Ureter (tissue), 1 donor: ENCODE data around the gene KIFAP3. TPM values are rescaled to one million over a fixed set of nuclear protein-coding genes. Genes with fewer than 3 reads are reported as not detected.
"Not testable (repeated sequence)": the region's sequence is repeated elsewhere in the genome, so short reads cannot be mapped to it uniquely, and the experiment has no call there.

Experiments
- DNase-seq: peaks from one replicate; pipeline ENCODE4 v3.0.0-alpha.2; 2020; ENCODE audit warnings: low spot score
- total RNA-seq: library from RNA; stranded (reverse); gene quantifications from one replicate; pipeline ENCODE4 v1.2.4, GENCODE V29; 2023
- donor health status: DM: yes; HTN: yes; CAD: no.

KIFAP3 gene
- total RNA-seq, 1 donor from 2014 or later: 25.9 TPM

DNA sequence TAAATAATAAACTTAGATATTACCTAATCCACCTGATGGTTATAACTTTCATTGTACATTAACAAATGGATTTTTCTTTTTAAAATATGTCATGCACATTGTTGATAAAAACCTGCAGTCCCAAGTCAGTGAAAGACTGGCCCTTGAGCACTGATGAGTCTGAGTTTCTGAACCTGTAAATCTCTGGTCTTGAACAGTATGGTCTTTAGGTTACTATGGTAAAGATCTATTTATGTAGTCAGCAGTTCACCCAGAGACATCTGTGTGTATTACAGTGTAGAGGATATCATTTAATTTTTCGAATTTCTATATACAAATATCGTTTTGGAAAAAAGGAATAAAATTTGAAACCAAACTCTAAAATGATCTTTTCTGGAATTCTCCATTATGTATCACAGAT lies 150.4 kb downstream of the KIFAP3 start:
- DNase-seq: no peak

DNA sequence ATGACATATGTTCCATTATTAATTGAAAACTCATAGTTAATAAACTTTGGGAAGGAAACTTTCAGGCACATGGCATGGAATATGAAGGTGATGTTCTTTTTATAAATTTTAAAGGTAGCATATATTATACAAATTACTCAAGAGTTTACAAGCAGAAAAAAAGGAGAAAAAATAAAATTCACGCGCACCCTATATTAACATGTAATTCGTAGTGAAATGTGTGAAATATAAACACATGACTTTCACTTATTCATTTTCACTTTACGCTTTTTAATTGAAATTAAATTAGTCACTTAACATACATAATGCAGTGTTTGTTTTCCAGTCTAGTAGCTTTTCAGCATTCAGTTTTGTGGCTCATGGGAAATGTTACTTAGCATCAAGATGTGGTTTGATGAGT lies 153.4 kb downstream of the KIFAP3 start:
- no peak for DNase-seq

GRCh38 chr1:169918927-169919326 lies 155.6 kb downstream of the KIFAP3 start:
- DNase-seq: no peak

- not testable (repeated sequence) for DNase-seq
Observed at GRCh38 chr1:169918220-169918619, 156.3 kb downstream of the KIFAP3 start.

DNA sequence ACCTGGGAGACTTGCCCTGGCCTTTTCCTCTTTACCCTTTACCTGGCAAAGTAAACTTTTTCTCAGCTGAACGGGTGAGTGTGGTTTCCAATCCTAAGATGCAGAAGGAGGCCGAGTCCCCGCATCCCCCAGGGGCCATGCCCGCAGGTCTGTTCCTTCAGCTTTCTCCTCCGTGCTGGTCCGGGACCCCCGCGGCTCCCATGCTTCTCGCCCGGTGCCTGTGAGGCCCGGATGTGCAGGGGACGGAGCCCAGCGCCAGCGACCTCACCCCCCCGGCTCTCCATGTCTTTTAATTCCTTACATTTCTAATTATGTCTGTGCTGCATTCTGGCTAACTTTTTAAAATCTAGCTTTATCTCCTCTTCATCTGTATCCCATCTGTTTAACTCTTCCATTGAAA lies 159.3 kb downstream of the KIFAP3 start:
- DNase-seq: no peak

GRCh38 chr1:169914531-169914930 lies 160.0 kb downstream of the KIFAP3 start:
- DNase-seq: no peak

DNA sequence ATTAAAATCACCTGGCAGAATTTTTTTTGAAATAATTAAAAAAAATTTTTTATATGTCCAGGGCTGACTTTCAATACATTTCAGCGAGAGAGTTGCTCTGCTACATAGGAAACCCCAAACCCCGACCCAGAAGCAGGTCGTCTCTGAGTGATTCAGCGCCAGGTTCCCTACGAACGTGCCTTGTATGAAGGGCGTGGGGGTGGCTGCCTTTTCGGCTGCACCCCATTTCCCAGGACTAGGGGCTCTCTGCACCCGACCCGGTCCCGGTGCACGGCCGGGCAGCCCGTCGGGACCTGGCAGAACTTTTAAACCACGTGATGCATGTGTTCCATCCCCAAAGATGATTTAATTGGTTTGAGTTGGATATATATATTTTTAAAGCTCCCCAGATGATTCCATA lies 165.0 kb downstream of the KIFAP3 start:
- DNase-seq: no peak

GRCh38 chr1:169906938-169907337 lies 167.6 kb downstream of the KIFAP3 start:
- DNase-seq: no peak

DNA sequence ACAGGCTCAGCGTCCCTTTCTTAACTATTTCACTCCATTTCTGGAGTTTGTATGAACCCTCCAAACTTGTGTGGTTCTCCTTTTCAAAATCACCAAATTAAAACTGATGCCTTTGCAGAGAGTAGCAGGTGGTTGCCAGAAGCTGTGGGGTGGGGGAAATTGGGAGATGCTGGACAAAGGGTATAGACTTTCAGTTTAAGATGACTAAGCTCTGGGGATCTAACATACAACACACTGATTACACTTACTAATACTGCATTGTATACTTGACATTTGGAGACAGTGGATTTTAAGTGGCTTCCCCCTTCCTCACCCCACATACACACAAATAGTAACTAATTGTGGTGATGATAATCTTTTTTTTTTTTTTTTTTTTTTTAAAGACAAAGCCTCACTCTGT lies 169.7 kb downstream of the KIFAP3 start:
- DNase-seq: no peak

DNA sequence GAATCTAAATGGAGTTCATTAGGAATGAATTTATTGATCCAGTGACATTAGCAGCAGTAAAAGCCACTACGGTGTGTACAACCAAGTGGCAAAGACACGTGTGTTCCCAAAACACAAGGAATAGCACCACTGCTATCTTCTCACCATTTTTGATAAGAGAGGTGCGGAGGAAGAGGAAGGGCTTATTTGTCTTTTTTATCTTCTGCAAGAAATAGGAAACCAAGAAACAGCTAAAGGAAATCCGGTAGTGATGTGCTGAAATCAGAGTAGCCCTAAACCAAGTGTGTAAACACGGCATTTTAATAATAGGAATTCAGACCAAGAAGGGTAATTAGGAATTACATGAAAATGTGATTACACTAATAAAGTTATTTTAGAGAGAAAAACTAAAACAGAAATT lies 171.7 kb downstream of the KIFAP3 start:
- no peak for DNase-seq

DNA sequence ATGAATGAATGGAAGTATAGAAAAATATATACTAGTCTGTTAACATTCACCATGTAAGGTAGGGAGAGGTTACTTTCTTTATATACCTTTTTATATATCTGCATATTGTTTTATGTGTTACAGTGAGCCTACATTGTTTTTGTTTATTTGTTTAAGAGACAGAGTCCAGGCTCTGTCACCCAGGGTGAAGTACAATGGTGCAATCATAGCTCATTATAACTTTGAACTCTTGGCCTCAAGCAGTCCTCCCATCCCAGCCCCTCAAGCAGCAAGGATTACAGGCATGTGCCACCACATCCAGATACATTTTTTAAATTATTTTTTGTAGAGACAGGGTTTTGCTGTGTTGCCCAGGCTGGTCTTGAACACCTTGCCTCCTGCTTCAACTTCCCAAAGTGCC lies 173.4 kb downstream of the KIFAP3 start:
- no peak for DNase-seq

- no peak for DNase-seq
Observed at GRCh38 chr1:169900571-169900970, 173.9 kb downstream of the KIFAP3 start.

DNA sequence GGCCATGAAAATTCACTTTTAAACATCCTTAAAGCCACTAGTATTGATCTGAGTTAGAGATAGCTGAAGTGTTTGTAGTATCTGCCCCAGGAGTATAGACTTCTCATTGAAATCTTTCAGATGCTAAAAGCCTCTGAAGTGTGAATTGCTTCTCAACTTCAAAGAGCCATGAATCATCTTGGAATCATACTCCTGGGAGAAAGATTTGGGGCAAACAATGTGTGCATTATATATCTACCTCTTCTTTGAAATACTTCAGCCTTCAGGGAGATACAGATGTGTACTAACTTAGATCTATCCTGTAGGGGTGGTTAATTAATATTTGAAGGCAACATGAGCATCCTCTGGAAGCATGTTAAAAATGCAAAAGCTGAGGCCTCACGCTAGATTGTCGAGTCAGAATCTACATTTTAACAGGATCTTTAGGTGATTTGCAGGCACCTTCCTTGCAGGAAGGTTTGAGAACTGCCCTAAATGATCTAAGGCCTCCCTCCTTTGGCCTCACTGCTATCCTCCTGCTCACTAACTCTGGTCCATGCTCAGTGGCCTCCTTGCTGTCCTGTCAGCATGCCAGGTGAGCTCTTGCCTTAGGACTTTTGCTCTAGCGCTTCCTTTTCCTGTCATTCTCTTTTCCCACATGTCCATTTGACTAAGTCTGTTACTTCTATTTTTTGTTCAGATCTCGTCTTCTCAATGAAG lies 174.8 kb downstream of the KIFAP3 start:
- DNase-seq: no peak

DNA sequence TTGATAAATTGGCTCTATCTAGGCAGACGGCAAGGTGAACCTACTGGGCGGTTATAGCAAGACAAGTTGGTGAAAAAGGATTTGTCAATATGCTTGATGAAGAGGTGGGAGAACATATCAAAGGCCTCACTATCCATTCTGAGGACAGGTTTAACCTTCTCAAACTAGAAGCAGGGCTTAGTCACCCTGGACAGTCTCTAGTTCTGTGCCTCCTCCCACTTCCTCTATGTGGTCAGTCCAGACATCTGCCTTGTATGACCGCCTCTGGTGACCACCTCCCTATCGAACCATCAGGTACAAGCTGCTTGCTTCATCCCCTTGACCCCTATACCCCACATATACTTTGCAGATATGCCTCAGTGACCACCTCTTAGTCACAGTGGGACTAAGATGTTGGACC lies 178.5 kb downstream of the KIFAP3 start:
- no peak for DNase-seq

DNA sequence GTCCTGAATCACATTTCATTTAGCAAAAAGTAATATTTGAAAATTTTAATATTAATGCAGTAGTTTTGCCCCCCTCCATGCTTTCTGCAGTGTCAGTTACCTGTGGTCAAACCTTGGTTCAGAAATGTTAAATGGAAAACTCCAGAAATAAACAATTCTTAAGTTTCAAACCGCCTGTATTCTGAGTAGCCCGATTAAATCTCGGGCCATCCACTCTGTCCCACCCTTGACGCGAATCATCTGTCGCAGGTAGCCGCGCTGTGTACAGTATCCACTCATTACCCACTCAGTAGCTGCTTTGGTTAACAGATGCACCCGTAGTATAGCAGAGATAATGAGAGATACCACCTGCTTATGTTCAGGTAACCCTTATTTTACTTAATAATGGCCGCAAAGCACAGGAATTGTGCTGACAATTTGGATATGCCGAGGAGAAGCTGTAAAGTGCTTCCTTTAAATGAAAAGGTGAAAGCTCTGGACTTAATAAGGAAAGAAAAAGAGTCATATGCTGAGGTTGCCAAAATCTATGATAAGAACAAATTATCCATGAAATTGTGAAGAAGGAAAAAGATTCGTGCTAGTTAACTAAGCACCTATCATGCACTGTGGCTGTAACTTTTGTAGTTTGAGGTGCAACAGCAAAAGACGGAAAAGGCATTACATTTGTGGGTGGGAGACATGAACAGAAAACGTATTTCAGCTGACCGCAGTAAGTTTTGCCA lies 179.9 kb downstream of the KIFAP3 start:
- no peak for DNase-seq

DNA sequence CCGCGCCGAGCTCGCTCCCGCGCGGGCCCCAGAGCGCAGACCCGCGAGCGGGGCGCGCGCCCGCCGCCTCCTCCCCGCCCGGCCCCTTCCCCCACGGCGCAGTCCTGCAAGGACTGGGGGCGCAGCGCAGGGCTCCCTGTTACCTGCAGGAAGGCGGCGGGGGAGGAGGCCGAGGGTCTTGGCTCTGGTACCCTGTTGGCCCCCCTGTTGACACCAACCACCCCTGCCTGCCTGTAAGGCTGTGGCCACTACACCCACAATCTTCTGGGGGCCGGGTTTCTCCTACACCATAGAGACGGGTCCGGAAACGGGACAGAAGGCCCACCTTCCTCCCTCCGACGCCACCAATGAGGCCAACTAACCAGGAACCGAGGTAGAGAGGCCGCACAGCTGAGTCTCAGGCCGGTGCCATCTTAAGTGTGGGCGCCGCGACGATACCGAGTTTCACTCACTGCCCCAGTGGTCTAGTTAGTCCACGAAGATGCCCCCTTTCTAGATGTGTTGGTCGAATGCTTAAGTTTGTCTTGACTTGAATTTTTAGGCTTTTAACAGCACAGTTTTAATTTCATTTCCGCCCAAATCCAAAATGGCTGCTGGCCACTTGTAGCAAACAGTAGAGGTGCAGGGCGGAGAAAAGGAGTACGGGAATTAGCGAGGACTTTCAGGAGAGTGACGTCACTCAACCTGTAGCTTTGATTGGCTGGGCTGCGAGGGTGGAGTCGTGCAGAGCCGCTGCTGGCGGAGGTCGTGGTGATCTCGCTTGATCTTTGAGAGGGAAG lies 180.7 kb downstream of the KIFAP3 start, which contains the start of gene SCYL3:
SCYL3 (minus strand) TSS at position 252 of the 779 bp plus-strand sequence. CDS start 5,056 bp downstream, outside the sequence.
- peak; percentile 95 for DNase-seq

DNA sequence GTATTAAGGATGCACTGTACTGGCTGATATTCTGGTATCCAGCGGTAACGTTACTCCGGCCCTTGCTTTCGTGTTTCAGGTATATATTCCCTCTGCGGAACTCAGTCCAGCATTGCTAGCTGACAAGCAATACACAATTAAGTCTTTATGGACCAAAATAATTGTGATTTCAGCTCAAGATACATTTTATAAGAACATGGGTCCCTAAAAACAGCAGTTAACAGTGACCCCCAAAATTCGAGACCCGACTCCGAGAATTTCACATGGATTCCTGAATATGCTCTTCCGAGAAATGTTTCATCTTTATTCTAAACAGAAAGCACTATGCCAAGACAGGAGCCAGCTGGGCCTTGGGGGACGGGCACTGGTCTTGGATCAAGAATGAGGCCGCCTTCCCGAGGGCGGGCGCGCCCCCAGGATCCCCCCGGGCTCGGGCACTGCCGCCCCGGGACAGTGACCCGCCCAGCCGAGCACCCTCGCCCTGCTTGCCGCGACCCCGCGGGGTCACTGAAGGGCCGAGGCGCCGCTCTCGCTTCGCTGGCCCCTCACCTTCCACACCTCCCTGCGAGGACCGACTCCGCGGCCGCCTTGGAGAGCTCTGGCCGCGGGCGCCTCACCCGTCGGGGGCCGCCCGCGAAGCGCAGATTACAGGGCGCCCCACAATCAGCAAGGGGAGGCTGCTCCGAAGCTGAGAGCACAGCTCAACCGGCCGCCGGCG lies 181.4 kb downstream of the KIFAP3 start:
- peak; percentile 58 for DNase-seq

DNA sequence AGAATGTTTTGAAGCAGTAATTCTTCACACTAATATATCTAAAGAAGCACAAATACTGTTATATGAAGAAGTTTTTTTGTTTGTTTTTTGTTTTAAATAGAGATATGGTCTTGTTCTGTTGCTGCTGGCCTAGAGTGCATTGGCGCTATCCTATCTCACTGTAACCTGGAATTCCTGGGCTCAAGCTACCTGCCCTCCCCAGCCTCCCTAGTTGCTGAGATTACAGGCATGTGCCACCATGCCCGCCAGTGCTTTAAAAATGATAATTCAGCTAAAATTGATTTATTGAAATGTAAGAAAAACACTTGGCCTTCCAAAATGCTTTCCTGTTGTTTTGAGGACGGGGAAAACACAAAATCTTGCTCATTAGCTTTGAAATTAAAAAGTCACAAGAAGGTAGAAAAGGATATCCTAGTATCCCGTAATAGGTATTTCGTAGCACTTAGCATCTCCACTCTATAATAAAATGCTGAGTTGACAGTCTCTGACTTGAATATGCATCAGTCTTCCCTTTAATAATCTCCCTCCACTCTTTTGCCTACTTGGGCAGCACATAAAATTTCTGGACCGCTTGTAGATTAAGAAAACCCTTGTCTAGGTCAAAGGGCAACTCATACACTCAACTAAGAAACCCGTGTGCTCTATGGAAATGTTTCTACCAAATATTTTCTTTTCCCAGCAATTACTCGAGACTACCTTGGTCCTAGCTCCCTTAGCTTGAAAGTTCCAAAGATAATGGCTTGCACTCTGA lies 182.1 kb downstream of the KIFAP3 start:
- no peak for DNase-seq

- DNase-seq: no peak
Observed at GRCh38 chr1:169891539-169891885, 183.0 kb downstream of the KIFAP3 start.

GRCh38 chr1:169890761-169891538 lies 183.5 kb downstream of the KIFAP3 start:
- peak; percentile 63 for DNase-seq
